22Rv1 (cell line): ENCODE data around the gene DNER.

Experiments used
- CTCF ChIP-seq: fragments of 450-650 bp; IDR thresholded peaks from 2 replicates; pipeline ENCODE4 v1.5.1; 2017; ENCODE audit warnings: mild to moderate bottlenecking
- ZFX ChIP-seq: fragments of 450-650 bp; IDR thresholded peaks from 2 replicates; pipeline ENCODE4 v1.6.1; 2017; ENCODE audit warnings: antibody characterized with exemption, borderline replicate concordance

DNA sequence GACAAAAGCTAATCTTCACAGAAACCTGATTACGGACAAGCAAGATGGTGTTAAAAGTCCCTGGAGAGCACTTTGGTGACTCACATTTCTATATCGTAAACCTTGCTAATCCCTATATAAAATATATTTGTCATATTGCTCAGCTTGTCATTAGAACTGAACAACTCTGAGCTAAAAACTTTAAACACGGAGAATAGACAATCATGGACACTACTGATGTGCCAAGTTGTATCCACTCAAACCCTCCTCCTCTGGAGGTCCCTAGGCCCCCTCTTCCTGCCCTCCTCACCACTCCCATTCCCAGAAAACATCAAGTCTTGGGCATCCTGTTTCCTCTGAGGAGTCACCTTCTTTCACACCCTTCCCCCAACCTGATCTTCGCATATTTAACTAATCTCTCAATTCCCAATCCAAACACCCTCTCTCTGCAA is 304.6 kb downstream of the DNER start:
- no peak for TF ChIP-seq CTCF
- TF ChIP-seq ZFX = no peak
